Heart left ventricle (tissue), 16 donors: ENCODE results near the gene EIF4E1B. TPM values are rescaled to one million over a fixed set of nuclear protein-coding genes. Genes with fewer than 3 reads are reported as not detected.
"Not testable (repeated sequence)": the region's sequence is repeated elsewhere in the genome, so short reads cannot be mapped to it uniquely, and the experiment has no call there.

Experiments
- ATAC-seq, 4 donors: fragments of 200-7000 bp; cut with Tn5 transposase; one replicate each; pipeline ENCODE4 v1.9.1; 2020 to 2022; ENCODE audit warnings: moderate library complexity in 4 of 4, mild to moderate bottlenecking in 3 of 4, moderate number of reproducible peaks in 1 of 4
- DNase-seq, 5 donors: peaks; one replicate each; pipeline ENCODE4 v3.0.0-alpha.2; 2020
- H3K27ac ChIP-seq, 12 donors: fragments of 200-600 bp; sonication (generic) in 4 of 12; one replicate each; pipeline versions ENCODE4 v1.5.0 to v1.8.0; 2016 to 2022; ENCODE audit warnings: mild to moderate bottlenecking in 2 of 12
- H3K27me3 ChIP-seq, 9 donors: fragments of 200-600 bp; sonication (generic) in 2 of 9; one replicate each; pipeline versions ENCODE4 v1.5.1 to v1.8.0; 2016 to 2022; ENCODE audit warnings: mild to moderate bottlenecking in 3 of 9
- H3K36me3 ChIP-seq, 9 donors: fragments of 200-600 bp; sonication (generic) in 2 of 9; one replicate each; pipeline versions ENCODE4 v1.5.0 to v1.8.0; 2018 to 2022; ENCODE audit warnings: mild to moderate bottlenecking in 2 of 9
- H3K4me1 ChIP-seq, 12 donors: fragments of 200-600 bp; sonication (generic) in 4 of 12; one replicate each; pipeline versions ENCODE4 v1.5.0 to v1.8.0; 2016 to 2022; ENCODE audit warnings: mild to moderate bottlenecking in 3 of 12
- H3K4me3 ChIP-seq, 12 donors: fragments of 200-600 bp; sonication (generic) in 4 of 12; one replicate each; pipeline versions ENCODE4 v1.5.0 to v1.8.0; 2017 to 2022; ENCODE audit warnings: mild to moderate bottlenecking in 9 of 12, moderate library complexity in 4 of 12
- H3K9me3 ChIP-seq, 12 donors: fragments of 200-600 bp; sonication (generic) in 4 of 12; one replicate each; pipeline versions ENCODE4 v1.5.0 to v1.8.0; 2016 to 2022; ENCODE audit warnings: mild to moderate bottlenecking in 1 of 12
- POLR2A ChIP-seq, 2 donors: fragments of 450-650 bp; IDR thresholded peaks; one replicate each; pipeline ENCODE4 v1.6.1; 2017; ENCODE audit warnings: antibody characterized with exemption in 2 of 2, mild to moderate bottlenecking in 2 of 2, moderate library complexity in 2 of 2
- WGBS, 4 donors: extraction: QIAGEN DNeasy Blood & Tissue Kit in 2 of 4; methylation state at CpG; one replicate each; pipeline versions ENCODE4 v1.1.5 to v1.1.7; 2013 to 2018; 5-methylcytosine and 5-hydroxymethylcytosine counted together
- intact Hi-C, 10 donors: fragments of 100-400 bp; cut with DNase I; formaldehyde crosslinking; loops; one replicate each; pipeline versions ENCODE4 v1.11.1 to v1.14.2; 2022
- polyA plus RNA-seq, 2 donors: library from polyadenylated mRNA; stranded (reverse); fragments of 200-250 nt; gene quantifications; one replicate each; pipeline ENCODE4 v1.2.3, GENCODE V29; 2013
- total RNA-seq, 9 donors: library from RNA; depleted of rRNA in 2 of 9; stranded (reverse); fragments of >200 nt in 2 of 9; fragmentation: NEBNext Ultra II Directional in 3 of 9; extraction: Animal tissue kit (Norgen Biotek cat#: 25700) in 3 of 9; gene quantifications; one replicate each; pipeline versions ENCODE4 v1.1.0 to v1.2.4, GENCODE V29; 2016 to 2023
- TF ChIP-seq, protein P1 (sequence below), 12 donors: fragments of 200-600 bp; sonication (generic) in 4 of 12; IDR thresholded peaks; one replicate each; pipeline versions ENCODE4 v1.5.0 to v1.8.0; 2018 to 2022; ENCODE audit warnings: antibody characterized with exemption in 12 of 12, mild to moderate bottlenecking in 5 of 12
- donor health status: ischemic (EF 13 %, LVEDD 7.1; RV severe dilation, severe dysfunction).
- donor health status: healthy with polysubstance abuse.
- donor health status: DM: no; HTN: yes; CAD: no.
- donor health status: DM: no; HTN: no; CAD: no.
- donor health status: ischemic (EF 25% LVEDD 6.9; RV normal size, moderate dysfunction).
- donor health status: ischemic (EF 25% LVEDD 5.7; RV mildly dilated, moderate dysfunction).
- donor health status: healthy.
- donor health status: DM: yes; HTN: yes; CAD: no.
- donor health status: ischemic (EF 35%, LVEDD 5.7; RV mildly dilated, moderate dysfunction).
- donor health status: nonischemic (EF 11% LVEDD 7.7; RV severe dilation, severe dysfunction).
- donor health status: DM: yes; HTN: yes; CAD: no.
- donor health status: PGD.
- donor health status: ischemic (EF 29% LVEDD 5.4; RV normal size, mild dysfunction).
- donor health status: nonischemic (EF 23%, LVEDD 6.1; RV moderate dilation, normal function).

EIF4E1B gene
- total and polyA plus RNA-seq, 11 donors = not detected

DNA sequence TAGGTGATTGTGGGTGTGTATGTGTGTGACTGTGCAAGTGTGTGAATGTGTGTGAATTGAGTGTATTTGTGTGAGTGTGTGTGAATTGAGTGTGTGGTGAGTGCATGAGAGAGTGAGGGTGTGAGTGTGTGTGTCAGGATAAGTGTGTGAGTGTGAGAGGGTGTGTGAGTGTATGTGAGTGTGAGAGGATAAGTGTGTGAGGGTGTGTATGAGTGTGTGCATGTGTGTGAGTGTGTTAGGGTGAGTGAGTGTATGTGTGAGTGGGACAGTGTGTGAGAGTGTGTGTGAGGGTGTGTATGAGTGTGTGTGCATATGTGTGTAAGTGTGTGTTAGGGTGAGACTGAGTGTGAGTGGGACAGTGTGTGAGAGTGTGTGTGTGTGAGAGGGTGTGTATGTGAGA lies 42.2 kb upstream of the EIF4E1B start:
- H3K27ac ChIP-seq = no peak overlapping the region
- H3K4me3 ChIP-seq = no peak overlapping the region
- peaks cover 0 to 21% (median 9%) of the 10 kb centered on the region in 12 donors for H3K9me3 ChIP-seq
- H3K27me3 ChIP-seq = no peaks in the 10 kb centered on the region
- no peaks in the 10 kb centered on the region for H3K36me3 ChIP-seq
- no peak for ATAC-seq
- TF ChIP-seq, protein P1, sequence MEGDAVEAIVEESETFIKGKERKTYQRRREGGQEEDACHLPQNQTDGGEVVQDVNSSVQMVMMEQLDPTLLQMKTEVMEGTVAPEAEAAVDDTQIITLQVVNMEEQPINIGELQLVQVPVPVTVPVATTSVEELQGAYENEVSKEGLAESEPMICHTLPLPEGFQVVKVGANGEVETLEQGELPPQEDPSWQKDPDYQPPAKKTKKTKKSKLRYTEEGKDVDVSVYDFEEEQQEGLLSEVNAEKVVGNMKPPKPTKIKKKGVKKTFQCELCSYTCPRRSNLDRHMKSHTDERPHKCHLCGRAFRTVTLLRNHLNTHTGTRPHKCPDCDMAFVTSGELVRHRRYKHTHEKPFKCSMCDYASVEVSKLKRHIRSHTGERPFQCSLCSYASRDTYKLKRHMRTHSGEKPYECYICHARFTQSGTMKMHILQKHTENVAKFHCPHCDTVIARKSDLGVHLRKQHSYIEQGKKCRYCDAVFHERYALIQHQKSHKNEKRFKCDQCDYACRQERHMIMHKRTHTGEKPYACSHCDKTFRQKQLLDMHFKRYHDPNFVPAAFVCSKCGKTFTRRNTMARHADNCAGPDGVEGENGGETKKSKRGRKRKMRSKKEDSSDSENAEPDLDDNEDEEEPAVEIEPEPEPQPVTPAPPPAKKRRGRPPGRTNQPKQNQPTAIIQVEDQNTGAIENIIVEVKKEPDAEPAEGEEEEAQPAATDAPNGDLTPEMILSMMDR (IDR thresholded peaks at IDR 0.05) = no peak
- no peak for TF ChIP-seq POLR2A (IDR thresholded peaks at IDR 0.05)
- H3K4me1 ChIP-seq = no peaks in the 10 kb centered on the region
- DNase-seq = no peak
- intact Hi-C loops = no loop called here

DNA sequence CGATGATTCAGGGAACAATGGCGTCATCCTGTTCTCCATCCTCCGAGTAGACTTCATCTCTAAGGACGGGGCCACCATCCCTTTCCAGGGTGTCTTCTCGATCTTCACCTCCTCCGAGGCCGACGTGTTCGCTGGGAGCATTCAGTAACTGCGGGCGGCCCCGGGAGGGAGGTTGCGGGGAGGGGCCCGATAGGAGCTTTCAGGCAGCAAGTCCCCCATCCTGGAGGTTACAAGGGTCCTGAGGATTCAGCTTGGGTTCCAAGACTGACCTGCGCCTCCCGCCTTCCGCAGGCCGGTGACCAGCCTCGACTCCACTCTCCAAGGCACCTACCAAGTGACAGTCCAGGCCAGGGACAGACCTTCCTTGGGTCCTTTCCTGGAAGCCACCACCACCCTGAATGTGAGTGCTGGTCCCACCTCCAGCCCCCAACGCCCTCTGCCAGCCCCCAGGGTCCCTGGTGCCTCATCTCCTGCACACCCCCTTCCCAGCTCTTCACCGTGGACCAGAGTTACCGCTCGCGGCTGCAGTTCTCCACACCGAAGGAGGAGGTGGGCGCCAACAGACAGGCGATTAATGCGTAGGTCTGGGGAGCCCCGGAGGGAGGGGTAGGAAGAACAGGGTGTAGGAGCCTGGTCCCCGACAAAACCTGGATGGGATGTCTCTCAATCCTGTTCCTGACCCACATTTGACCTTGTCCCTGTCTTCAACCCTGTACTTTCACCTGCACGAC lies 41.3 kb upstream of the EIF4E1B start:
- Histone ChIP-seq H3K36me3 (no peaks in the 10 kb centered on the region), H3K27me3 (no peaks in the 10 kb centered on the region), H3K4me3 (no peak overlapping the region), H3K4me1 (no peaks in the 10 kb centered on the region), H3K9me3 (peaks cover 0 to 21% (median 9%) of the 10 kb centered on the region in 12 donors), H3K27ac (no peak overlapping the region)
- DNase-seq (no peak), ATAC-seq (no peak)
- intact Hi-C loops = no loop called here
- TF ChIP-seq, protein P1 (IDR thresholded peaks at IDR 0.05) = no peak
- WGBS, 4 donors = 82 to 90% (median 88%) methylated on average over 23 to 31 of the region's 31 CpGs

DNA sequence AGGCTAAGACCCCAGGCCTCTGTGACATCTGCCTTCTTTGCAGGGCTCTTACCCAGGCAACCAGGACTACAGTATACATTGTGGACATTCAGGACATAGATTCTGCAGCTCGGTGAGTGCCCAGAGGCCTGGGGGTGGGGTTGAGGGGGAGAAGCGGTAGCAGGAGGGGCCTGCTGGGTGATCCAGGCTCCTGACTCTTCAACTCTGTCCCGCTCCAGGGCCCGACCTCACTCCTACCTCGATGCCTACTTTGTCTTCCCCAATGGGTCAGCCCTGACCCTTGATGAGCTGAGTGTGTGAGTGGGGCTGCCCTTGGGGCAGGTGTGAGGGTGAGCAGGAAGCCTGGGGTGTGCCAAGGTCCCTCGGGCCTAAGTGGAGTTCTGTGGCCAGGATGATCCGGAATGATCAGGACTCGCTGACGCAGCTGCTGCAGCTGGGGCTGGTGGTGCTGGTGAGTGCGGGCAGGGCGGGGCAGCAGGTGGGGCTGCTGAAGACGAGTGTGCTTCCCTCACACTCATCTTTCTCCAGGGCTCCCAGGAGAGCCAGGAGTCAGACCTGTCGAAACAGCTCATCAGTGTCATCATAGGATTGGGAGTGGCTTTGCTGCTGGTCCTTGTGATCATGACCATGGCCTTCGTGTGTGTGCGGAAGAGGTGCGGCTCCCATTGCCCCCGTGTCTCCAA lies 40.3 kb upstream of the EIF4E1B start:
- ATAC-seq = no peak
- Histone ChIP-seq H3K27me3 (no peaks in the 10 kb centered on the region), H3K36me3 (no peaks in the 10 kb centered on the region), H3K4me1 (no peaks in the 10 kb centered on the region), H3K27ac (no peak overlapping the region), H3K9me3 (peaks cover 0 to 12% (median 3%) of the 10 kb centered on the region in 12 donors), H3K4me3 (no peak overlapping the region)
- DNase-seq = no peak
- no peak for TF ChIP-seq POLR2A (IDR thresholded peaks at IDR 0.05)
- TF ChIP-seq, protein P1 (IDR thresholded peaks at IDR 0.05) = no peak
- 81 to 88% (median 86%) methylated on average over 12 to 17 of the region's 17 CpGs for WGBS, 4 donors
- intact Hi-C loops = no loop called here

DNA sequence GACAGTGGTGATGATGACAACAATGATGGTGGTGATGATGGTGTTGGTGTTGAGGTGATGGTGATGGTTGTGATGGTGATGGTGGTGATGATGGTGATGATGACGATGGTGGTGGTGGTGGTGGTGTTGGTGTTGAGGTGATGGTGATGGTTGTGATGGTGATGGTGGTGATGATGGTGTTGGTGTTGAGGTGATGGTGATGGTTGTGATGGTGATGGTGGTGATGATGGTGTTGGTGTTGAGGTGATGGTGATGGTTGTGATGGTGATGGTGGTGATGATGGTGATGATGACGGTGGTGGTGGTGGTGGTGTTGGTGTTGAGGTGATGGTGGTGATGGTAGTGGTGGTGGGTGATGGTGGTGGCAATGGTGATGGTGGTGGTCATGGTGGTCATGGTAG lies 38.8 kb upstream of the EIF4E1B start:
- H3K27ac ChIP-seq, H3K4me1 ChIP-seq, H3K36me3 ChIP-seq, ATAC-seq, H3K9me3 ChIP-seq, H3K4me3 ChIP-seq, intact Hi-C loops, H3K27me3 ChIP-seq, DNase-seq: not testable (repeated sequence)
- 29 to 73% (median 54%) methylated on average over 2 of the region's 2 CpGs for WGBS, 4 donors
